PC-3 (cell line): ENCODE measurements around the gene DGKH. TPM values are rescaled to one million over a fixed set of nuclear protein-coding genes. Genes with fewer than 3 reads are reported as not detected.

ENCODE experiments used
- ATAC-seq: fragments of 200-7000 bp; cut with Tn5 transposase; 2 replicates; pipeline ENCODE4 v1.9.1; 2020; ENCODE audit warnings: mild to moderate bottlenecking, moderate library complexity
- BruUV-seq: library from RNA; stranded (reverse); fragments of 400-500 nt; replicated peaks from 2 replicates; lab custom pipeline; 2021; lab: Mats Ljungman, UMichigan
- CTCF ChIA-PET: fragments of 300-600 bp; sonication (Branson Sonifier 250); formaldehyde crosslinking; loops from one replicate; lab custom pipeline; 2022; ENCODE audit warnings: antibody characterized with exemption; lab: Charles Lee
- POLR2A ChIA-PET: fragments of 300-600 bp; sonication (Branson Sonifier 250); formaldehyde crosslinking; loops from one replicate; lab custom pipeline; 2022; ENCODE audit warnings: antibody characterized with exemption; ENCODE audit not compliant: unreplicated experiment; lab: Charles Lee
- DNase-seq: peaks from one replicate; pipeline ENCODE4 v3.0.0-alpha.2; 2015
- H2AFZ ChIP-seq: fragments of 300-600 bp; sonication (generic); 2 replicates; pipeline ENCODE4 v1.6.0; 2016; ENCODE audit warnings: antibody characterized with exemption, low read length
- H3F3A ChIP-seq: fragments of 300-600 bp; sonication (generic); one replicate; pipeline ENCODE4 v1.6.0; 2017; ENCODE audit warnings: antibody characterized with exemption, low read length, control low read depth, mild to moderate bottlenecking; ENCODE audit not compliant: unreplicated experiment
- H3K27ac ChIP-seq: fragments of 300-600 bp; sonication (generic); 2 replicates; pipeline ENCODE4 v1.5.1; 2016; ENCODE audit warnings: mild to moderate bottlenecking, low read length
- H3K27me3 ChIP-seq: fragments of 300-600 bp; sonication (generic); 2 replicates; pipeline ENCODE4 v1.6.1; 2016; ENCODE audit warnings: low read length, mixed read lengths
- H3K36me3 ChIP-seq: fragments of 300-600 bp; sonication (generic); 2 replicates; pipeline ENCODE4 v1.6.1; 2016; ENCODE audit warnings: low read depth, mixed run types, low read length, mixed read lengths
- H3K4me1 ChIP-seq: fragments of 300-600 bp; sonication (generic); 2 replicates; pipeline ENCODE4 v1.5.1; 2016; ENCODE audit warnings: low read length; ENCODE audit not compliant: insufficient read depth
- H3K4me2 ChIP-seq: fragments of 300-600 bp; sonication (generic); 2 replicates; pipeline ENCODE4 v1.6.0; 2016; ENCODE audit warnings: low read length
- H3K4me3 ChIP-seq: fragments of 300-600 bp; sonication (generic); 2 replicates; pipeline ENCODE4 v1.5.1; 2016; ENCODE audit warnings: mild to moderate bottlenecking, low read length, mixed read lengths
- H3K79me2 ChIP-seq: fragments of 300-600 bp; sonication (generic); 2 replicates; pipeline ENCODE4 v1.6.1; 2017; ENCODE audit warnings: low read length, mixed read lengths
- H3K9ac ChIP-seq: fragments of 300-600 bp; sonication (generic); 2 replicates; pipeline ENCODE4 v1.6.0; 2016; ENCODE audit warnings: mild to moderate bottlenecking, low read length
- H3K9me2 ChIP-seq: fragments of 300-600 bp; sonication (generic); replicated peaks from 2 replicates; pipeline ENCODE4 v1.6.1; 2016; ENCODE audit warnings: mixed run types, low read length, mixed read lengths
- H3K9me3 ChIP-seq: fragments of 300-600 bp; sonication (generic); 2 replicates; pipeline ENCODE4 v1.6.1; 2016; ENCODE audit warnings: low read length, mixed read lengths
- H4K20me1 ChIP-seq: fragments of 300-600 bp; sonication (generic); 2 replicates; pipeline ENCODE4 v1.6.1; 2016; ENCODE audit warnings: low read length, mixed read lengths
- CTCF ChIP-seq: fragments of 300-600 bp; sonication (generic); conservative IDR thresholded peaks from 2 replicates; pipeline ENCODE4 v1.5.1; 2017; ENCODE audit warnings: antibody characterized with exemption, low read depth, mild to moderate bottlenecking, low read length
- EZH2 ChIP-seq: fragments of 300-600 bp; sonication (generic); IDR thresholded peaks from one replicate; pipeline ENCODE4 v1.6.1; 2017; ENCODE audit warnings: antibody characterized with exemption, mild to moderate bottlenecking, low read length; ENCODE audit not compliant: unreplicated experiment
- EZH2phosphoT487 ChIP-seq: fragments of 300-600 bp; sonication (generic); IDR thresholded peaks from 2 replicates; pipeline ENCODE4 v1.6.1; 2018; ENCODE audit warnings: mild to moderate bottlenecking, antibody characterized with exemption, low read length, borderline replicate concordance
- intact Hi-C: fragments of 100-400 bp; cut with micrococcal nuclease; formaldehyde crosslinking; loops from 2 replicates; pipeline ENCODE4 v1.9.0; 2023
- total RNA-seq: library from RNA; depleted of rRNA; stranded (reverse); fragments of >200 nt; gene quantifications from 2 replicates; pipeline ENCODE4 v1.2.3, GENCODE V29; 2014

DGKH gene
- total RNA-seq, 1 experiment from 2014 or later, result 5.9 TPM

- Histone ChIP-seq H3K27ac (no peak overlapping the region), H3K9me3 (no peaks in the 10 kb centered on the region), H3K9ac (no peak overlapping the region), H2AFZ (no peak overlapping the region), H3K36me3 (no peaks in the 10 kb centered on the region), H3F3A (no peaks in the 10 kb centered on the region), H3K4me2 (no peak overlapping the region), H3K4me1 (peaks cover 12% of the 10 kb centered on the region; the same call in 1 of the 2 replicates), H3K4me3 (no peak overlapping the region), H3K27me3 (no peaks in the 10 kb centered on the region), H3K79me2 (peaks cover 51% of the 10 kb centered on the region), H4K20me1 (no peaks in the 10 kb centered on the region), H3K9me2 (no peaks in the 10 kb centered on the region)
- CTCF ChIA-PET, result no interaction called here
- no peak for DNase-seq
- intact Hi-C loops, result no loop called here
- TF ChIP-seq CTCF, result no peak
- no peak for TF ChIP-seq EZH2phosphoT487
- TF ChIP-seq EZH2, result no peak
- ATAC-seq, result no peak
- no TSS peak for BruUV-seq
- POLR2A ChIA-PET, result no interaction called here
Measured at GRCh38 chr13:42274386-42275097, 226.1 kb downstream of the DGKH start.

- Histone ChIP-seq H4K20me1 (no peaks in the 10 kb centered on the region), H3K27ac (no peak overlapping the region), H3K4me3 (no peak overlapping the region), H3K9me3 (no peaks in the 10 kb centered on the region), H3K36me3 (no peaks in the 10 kb centered on the region), H3K27me3 (no peaks in the 10 kb centered on the region), H3K4me2 (no peak overlapping the region), H3K4me1 (peaks cover 12% of the 10 kb centered on the region; the same call in 1 of the 2 replicates), H3F3A (no peaks in the 10 kb centered on the region), H2AFZ (no peak overlapping the region), H3K79me2 (peaks cover 52% of the 10 kb centered on the region), H3K9me2 (no peaks in the 10 kb centered on the region), H3K9ac (no peak overlapping the region)
- ATAC-seq, result no peak
- BruUV-seq, result no TSS peak
- intact Hi-C loops, result no loop called here
- DNase-seq, result no peak
- ChIA-PET CTCF (no interaction called here), POLR2A (no interaction called here)
- TF ChIP-seq EZH2, result no peak
- TF ChIP-seq EZH2phosphoT487, result no peak
- no peak for TF ChIP-seq CTCF
Measured at GRCh38 chr13:42275098-42275471, 226.6 kb downstream of the DGKH start.

- peaks cover 12% of the 10 kb centered on the region; the same call in 1 of the 2 replicates for H3K4me1 ChIP-seq
- no peak for TF ChIP-seq EZH2phosphoT487
- TF ChIP-seq EZH2, result no peak
- no peak for TF ChIP-seq CTCF
- no peak overlapping the region for H3K27ac ChIP-seq
- no peaks in the 10 kb centered on the region for H4K20me1 ChIP-seq
- no peak overlapping the region for H3K4me2 ChIP-seq
- H3K79me2 ChIP-seq, result peaks cover 55% of the 10 kb centered on the region
- DNase-seq (no peak), ATAC-seq (no peak)
- no peaks in the 10 kb centered on the region for H3K36me3 ChIP-seq
- intact Hi-C loops, result no loop called here
- H3K27me3 ChIP-seq, result no peaks in the 10 kb centered on the region
- H3K4me3 ChIP-seq, result no peak overlapping the region
- H3K9ac ChIP-seq, result no peak overlapping the region
- no peak overlapping the region for H2AFZ ChIP-seq
- H3F3A ChIP-seq, result no peaks in the 10 kb centered on the region
- H3K9me2 ChIP-seq, result no peaks in the 10 kb centered on the region
- no peaks in the 10 kb centered on the region for H3K9me3 ChIP-seq
- BruUV-seq, result no TSS peak
- ChIA-PET POLR2A (no interaction called here), CTCF (no interaction called here)
Measured at GRCh38 chr13:42275506-42275905, 227.1 kb downstream of the DGKH start.
